ENCODE measurements around the gene IL4I1.
A peak's percentile ranks its signal among the peaks of the same experiment; 100 is the strongest.

DNA sequence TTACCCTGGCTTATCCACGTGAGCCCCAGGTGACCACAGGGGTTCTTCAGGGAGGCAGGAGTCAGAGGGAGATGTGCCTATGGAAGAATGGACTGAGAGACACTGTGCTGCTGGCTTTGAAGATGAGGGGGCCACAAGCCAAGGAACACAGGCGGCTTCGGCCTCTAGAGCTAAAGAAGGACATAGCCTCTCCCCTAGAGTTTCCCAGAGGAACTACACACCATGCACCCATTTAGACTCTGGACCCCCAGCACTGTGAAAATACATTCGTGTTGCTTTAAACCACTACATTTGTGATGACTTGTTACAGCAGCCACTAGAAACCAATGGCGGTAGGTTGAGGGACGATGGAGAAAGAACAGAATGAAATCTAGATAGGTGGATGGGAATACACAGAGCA lies 18.6 kb upstream of the IL4I1 start:
- TF ChIP-seq, protein P1, sequence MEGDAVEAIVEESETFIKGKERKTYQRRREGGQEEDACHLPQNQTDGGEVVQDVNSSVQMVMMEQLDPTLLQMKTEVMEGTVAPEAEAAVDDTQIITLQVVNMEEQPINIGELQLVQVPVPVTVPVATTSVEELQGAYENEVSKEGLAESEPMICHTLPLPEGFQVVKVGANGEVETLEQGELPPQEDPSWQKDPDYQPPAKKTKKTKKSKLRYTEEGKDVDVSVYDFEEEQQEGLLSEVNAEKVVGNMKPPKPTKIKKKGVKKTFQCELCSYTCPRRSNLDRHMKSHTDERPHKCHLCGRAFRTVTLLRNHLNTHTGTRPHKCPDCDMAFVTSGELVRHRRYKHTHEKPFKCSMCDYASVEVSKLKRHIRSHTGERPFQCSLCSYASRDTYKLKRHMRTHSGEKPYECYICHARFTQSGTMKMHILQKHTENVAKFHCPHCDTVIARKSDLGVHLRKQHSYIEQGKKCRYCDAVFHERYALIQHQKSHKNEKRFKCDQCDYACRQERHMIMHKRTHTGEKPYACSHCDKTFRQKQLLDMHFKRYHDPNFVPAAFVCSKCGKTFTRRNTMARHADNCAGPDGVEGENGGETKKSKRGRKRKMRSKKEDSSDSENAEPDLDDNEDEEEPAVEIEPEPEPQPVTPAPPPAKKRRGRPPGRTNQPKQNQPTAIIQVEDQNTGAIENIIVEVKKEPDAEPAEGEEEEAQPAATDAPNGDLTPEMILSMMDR (IDR thresholded peaks at IDR 0.05; ENCODE audit: low read depth, low read length) = peak; percentile 16
- no peak for TF ChIP-seq POLR2A (IDR thresholded peaks at IDR 0.05; ENCODE audit: extremely low read depth, insufficient read length)
- TF ChIP-seq, protein P2, sequence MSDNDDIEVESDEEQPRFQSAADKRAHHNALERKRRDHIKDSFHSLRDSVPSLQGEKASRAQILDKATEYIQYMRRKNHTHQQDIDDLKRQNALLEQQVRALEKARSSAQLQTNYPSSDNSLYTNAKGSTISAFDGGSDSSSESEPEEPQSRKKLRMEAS (IDR thresholded peaks at IDR 0.05; ENCODE audit: low read depth, low read length) = no peak
- TF ChIP-seq MYC (IDR thresholded peaks at IDR 0.05; ENCODE audit: low read depth, low read length) = no peak

All from NB4 (cell line).